Stomach smooth muscle (tissue), 2 donors: ENCODE data around the gene FAM174B.
"Not testable (repeated sequence)": the region's sequence is repeated elsewhere in the genome, so short reads cannot be mapped to it uniquely, and the experiment has no call there.

Source experiments
- H3K27ac ChIP-seq: one replicate; pipeline ENCODE4 v1.7.0; 2013; ENCODE audit warnings: mild to moderate bottlenecking, low read length, inconsistent platforms
- H3K27me3 ChIP-seq, 2 donors: one replicate each; pipeline ENCODE4 v1.7.0; 2013; ENCODE audit warnings: low read length in 2 of 2; ENCODE audit not compliant: insufficient read depth in 2 of 2, control insufficient read depth in 1 of 2
- H3K36me3 ChIP-seq, 2 donors: one replicate each; pipeline ENCODE4 v1.7.0; 2013; ENCODE audit warnings: low read length in 2 of 2; ENCODE audit not compliant: control insufficient read depth in 2 of 2, insufficient read depth in 2 of 2
- H3K4me1 ChIP-seq: one replicate; pipeline ENCODE4 v1.7.0; 2013; ENCODE audit warnings: low read length; ENCODE audit not compliant: control insufficient read depth, insufficient read depth
- H3K4me3 ChIP-seq, 2 donors: one replicate each; pipeline ENCODE4 v1.7.0; 2013; ENCODE audit warnings: low read length in 2 of 2
- H3K9ac ChIP-seq, 2 donors: one replicate each; pipeline ENCODE4 v1.7.0; 2013; ENCODE audit warnings: low read length in 2 of 2, mild to moderate bottlenecking in 1 of 2
- H3K9me3 ChIP-seq, 2 donors: one replicate each; pipeline ENCODE4 v1.7.0; 2013; ENCODE audit warnings: low read length in 2 of 2; ENCODE audit not compliant: control insufficient read depth in 2 of 2
- donor health status: healthy.
- donor health status: Pancreatic carcinoma.

FAM174B gene

DNA sequence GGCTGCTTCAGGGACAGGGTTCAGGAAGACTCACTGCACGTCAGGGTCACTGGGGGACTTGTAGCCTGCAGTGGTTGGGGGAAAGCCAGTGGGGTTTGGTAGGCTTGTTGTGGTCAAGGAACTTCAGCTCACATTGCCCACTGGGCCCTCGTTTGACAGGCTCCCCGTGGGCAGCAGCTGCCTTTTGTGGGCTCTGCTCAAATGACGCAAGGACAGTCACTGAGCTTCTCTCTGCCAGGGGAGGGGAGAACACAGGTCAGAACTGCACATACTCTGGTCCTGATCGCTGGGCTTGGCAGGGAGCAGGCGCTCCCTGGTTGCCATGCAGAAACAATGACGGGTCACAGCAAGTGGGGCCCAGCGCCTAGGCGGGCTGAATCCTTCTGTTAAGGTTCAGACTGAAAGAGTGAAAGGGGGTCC, 45.5 kb downstream of the FAM174B start:
- Histone ChIP-seq H3K4me3 (no peak overlapping the region), H3K27me3 (no peaks in the 10 kb centered on the region), H3K27ac (no peak overlapping the region), H3K9ac (no peak overlapping the region), H3K9me3 (no peaks in the 10 kb centered on the region), H3K36me3 (no peaks in the 10 kb centered on the region), H3K4me1 (peaks cover 7% of the 10 kb centered on the region)

DNA sequence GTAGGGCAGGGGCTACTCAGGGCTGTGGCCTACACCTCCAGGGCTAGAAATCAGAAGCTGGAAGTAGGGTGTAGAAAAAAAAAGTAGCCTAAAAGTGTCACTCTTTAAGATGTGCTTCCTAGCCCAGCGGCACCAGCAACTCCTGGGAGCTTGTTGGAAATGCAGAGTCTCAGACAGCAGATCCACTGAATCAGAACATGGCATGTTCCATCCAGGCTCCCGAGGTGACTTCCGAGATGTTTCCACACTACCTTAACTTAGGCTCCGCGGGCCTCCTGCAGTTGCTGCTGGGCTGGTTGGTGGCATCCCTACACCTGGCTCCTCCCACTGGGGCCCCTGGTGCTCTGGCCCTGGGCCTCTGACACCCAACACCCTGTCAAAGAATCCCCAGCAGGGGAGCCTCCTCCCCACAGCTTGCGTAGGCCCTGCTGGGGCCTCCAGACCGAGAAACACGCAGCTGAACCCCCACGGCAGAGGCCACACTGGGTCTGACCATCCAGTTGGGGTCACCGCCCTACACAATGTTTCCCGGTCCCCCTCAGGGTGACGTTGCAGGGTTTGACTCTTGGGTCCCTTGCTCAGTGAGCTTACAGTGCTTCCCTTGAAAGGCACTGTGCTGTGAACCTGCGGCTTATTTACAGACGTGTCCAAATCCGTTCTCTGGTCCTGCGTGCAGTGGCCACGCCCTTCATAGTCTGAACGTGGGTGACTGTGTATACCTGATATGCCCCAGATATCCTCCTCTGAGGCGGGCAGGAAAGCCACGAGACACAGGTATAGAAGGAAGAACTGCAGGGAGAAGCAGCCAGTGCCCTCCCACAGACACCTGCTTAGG, 46.5 kb downstream of the FAM174B start:
- Histone ChIP-seq H3K9me3 (no peaks in the 10 kb centered on the region), H3K9ac (no peak overlapping the region), H3K4me3 (no peak overlapping the region), H3K4me1 (peaks cover 7% of the 10 kb centered on the region), H3K27ac (no peak overlapping the region), H3K36me3 (no peaks in the 10 kb centered on the region), H3K27me3 (no peaks in the 10 kb centered on the region)

DNA sequence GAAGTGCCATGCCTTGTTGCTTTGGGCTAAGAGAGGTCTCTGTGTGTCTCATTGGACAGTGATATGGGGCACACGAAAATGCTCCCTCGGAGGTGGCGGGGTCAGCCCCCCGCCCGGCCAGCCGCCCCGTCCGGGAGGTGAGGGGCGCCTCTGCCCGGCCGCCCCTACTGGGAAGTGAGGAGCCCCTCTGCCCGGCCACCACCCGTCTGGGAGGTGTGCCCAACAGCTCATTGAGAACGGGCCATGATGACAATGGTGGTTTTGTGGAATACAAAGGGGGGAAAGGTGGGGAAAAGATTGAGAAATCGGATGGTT, 48.8 kb downstream of the FAM174B start:
- H3K27me3 ChIP-seq, H3K4me1 ChIP-seq, H3K36me3 ChIP-seq, H3K9ac ChIP-seq, H3K9me3 ChIP-seq, H3K27ac ChIP-seq, H3K4me3 ChIP-seq: not testable (repeated sequence)

DNA sequence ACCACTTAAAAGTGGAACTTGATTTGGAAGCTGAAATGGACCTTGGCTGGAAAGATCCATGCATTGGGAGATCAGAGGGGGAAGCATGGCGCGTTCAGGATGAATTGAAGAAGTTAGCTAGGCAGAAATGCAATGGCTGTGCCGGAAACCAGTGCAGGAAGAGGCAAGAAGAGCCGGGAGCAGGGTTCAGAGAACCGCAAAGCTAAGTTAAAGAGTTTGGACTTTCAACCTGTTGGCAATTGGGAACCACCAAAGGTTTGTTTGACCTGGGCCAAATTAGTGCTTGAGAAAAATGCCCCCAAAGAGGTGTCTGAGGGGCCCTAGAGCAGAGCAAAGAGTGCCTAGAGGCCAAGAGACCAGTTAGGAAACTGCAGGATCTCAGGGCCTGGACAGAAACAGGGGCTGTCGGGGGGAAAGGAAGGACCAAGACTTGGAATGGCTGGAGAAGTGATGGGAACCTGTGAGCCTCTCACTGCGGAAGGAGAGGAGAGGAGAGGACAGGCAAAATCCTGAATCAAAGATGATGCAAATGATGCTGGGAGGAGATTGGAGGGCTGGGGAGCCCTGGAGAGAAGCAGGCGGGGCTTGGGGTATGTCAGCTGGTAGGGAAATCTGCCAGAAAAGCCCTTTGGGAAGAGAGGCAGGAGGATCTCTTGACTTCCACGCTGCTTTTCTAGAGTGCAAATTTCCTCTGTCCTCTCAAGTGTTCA, 49.3 kb downstream of the FAM174B start:
- H3K27me3 ChIP-seq: no peaks in the 10 kb centered on the region
- no peak overlapping the region for H3K4me3 ChIP-seq
- no peaks in the 10 kb centered on the region for H3K36me3 ChIP-seq
- no peak overlapping the region for H3K27ac ChIP-seq
- no peak overlapping the region for H3K9ac ChIP-seq
- H3K4me1 ChIP-seq: no peaks in the 10 kb centered on the region
- no peaks in the 10 kb centered on the region for H3K9me3 ChIP-seq

DNA sequence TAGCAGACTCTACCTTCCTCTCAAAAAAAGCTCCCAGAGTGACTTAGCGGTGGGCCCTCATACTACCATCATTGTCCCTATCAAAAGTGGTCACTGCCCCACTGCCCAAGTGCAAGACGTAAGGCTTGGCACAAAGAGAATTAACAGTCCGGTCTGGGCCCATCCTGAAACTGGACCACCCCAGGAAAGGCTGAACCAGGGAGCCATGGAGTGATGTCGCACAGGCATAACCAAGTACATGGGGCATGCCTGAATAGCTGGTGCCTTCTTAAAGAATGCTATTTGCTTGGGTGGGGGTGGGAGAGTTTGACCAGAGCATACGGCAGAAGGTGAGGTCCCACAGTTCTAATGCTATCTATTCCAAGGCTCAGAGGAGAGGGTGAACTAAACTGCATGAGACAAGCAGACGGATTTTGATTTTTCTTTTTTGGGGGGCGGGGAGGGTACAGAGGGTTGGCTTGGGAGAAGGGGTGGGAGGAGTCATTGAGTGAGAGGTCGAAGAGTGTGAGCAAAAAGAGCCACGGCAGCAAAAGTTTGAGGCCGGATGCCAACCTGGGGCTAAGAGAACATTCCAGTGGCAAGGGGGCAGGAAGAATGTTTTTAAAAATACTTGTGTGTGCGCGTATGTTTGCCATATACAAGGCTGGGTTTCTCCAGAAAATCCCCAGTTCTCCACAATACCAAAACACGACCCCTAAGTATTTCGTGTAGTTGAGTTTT, 50.2 kb downstream of the FAM174B start:
- Histone ChIP-seq H3K4me3 (no peak overlapping the region), H3K27ac (no peak overlapping the region), H3K27me3 (no peaks in the 10 kb centered on the region), H3K9me3 (no peaks in the 10 kb centered on the region), H3K9ac (no peak overlapping the region), H3K36me3 (no peaks in the 10 kb centered on the region), H3K4me1 (no peaks in the 10 kb centered on the region)

DNA sequence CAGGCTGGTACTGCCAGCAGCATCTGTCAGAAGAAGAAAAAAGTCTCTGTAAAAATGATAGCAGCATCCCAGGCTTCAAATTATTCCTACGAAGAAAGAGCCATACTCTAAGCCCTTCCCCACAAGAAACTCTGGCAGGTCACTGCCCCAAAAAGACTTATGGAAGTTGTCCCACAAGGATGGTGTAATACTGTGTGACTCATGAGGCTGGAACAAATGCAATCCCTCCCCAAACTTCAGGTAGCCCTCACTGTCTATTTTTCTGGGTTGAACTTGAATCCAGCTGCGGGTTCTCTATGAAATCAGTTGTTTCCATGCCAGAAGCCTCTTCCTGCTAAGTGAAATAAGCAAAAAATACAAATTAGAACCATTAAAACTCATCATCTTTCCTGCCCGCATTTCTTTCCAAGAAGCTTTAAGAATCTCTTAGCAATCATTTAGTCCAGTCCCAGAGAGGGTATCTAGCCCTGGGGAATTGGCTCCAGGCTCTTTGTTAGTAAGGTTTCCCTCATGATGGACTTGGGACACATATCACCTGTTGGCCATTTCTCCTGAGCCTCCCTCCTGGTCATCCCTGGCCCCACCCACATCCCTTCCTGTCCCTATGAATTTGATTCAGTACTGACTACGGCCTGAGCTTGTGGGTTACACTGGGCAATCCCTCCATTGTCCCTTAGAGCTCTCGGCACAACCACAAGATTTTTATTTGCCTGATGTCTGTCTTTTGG, 51.7 kb downstream of the FAM174B start:
- no peak overlapping the region for H3K27ac ChIP-seq

DNA sequence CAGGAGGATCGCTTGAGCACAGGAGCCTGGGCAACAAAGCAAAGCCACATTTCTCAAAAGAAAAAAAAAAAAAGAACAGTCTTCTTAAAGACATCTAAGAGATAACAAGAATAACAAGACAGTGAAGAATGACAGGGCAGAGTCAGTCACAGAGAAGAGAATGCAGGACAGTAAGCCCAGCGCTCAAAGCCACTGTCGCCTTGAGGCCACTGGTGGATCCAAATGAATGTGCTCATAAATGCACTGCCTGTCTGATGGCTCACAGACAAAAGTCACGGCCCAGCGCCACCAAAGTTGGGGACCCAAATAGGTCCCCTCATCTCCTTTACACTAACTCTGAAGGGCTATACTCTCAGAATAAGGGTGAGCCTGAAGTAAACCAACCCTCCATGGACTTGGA, 52.3 kb downstream of the FAM174B start:
- Histone ChIP-seq H3K4me3 (no peak overlapping the region), H3K9me3 (no peaks in the 10 kb centered on the region), H3K27ac (no peak overlapping the region), H3K27me3 (no peaks in the 10 kb centered on the region), H3K9ac (no peak overlapping the region), H3K4me1 (no peaks in the 10 kb centered on the region), H3K36me3 (no peaks in the 10 kb centered on the region)

More for the DNA sequence above, 51.7 kb downstream of the FAM174B start:
- Histone ChIP-seq H3K27me3 (no peaks in the 10 kb centered on the region), H3K4me3 (no peak overlapping the region), H3K4me1 (no peaks in the 10 kb centered on the region), H3K36me3 (no peaks in the 10 kb centered on the region), H3K9me3 (no peaks in the 10 kb centered on the region), H3K9ac (no peak overlapping the region)

DNA sequence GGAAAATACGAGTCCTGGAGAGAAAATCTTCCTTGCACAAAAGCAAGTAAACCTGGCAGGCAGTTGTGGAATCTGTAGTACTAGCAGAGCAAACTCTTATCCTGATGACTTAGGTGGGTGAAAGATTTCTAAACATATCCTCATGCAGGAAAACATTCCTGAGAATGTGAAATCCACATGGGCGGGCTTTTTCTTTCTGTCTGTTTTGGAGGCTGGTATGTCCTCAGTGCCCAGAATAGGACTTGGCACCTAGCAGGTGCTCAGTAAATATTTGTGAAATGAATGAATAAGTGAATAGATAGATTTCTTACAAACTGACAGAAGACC, 53.3 kb downstream of the FAM174B start:
- no peak overlapping the region for H3K4me3 ChIP-seq
- no peaks in the 10 kb centered on the region for H3K9me3 ChIP-seq
- no peak overlapping the region for H3K27ac ChIP-seq
- no peaks in the 10 kb centered on the region for H3K4me1 ChIP-seq
- H3K9ac ChIP-seq: no peak overlapping the region
- H3K27me3 ChIP-seq: no peaks in the 10 kb centered on the region
- H3K36me3 ChIP-seq: no peaks in the 10 kb centered on the region

DNA sequence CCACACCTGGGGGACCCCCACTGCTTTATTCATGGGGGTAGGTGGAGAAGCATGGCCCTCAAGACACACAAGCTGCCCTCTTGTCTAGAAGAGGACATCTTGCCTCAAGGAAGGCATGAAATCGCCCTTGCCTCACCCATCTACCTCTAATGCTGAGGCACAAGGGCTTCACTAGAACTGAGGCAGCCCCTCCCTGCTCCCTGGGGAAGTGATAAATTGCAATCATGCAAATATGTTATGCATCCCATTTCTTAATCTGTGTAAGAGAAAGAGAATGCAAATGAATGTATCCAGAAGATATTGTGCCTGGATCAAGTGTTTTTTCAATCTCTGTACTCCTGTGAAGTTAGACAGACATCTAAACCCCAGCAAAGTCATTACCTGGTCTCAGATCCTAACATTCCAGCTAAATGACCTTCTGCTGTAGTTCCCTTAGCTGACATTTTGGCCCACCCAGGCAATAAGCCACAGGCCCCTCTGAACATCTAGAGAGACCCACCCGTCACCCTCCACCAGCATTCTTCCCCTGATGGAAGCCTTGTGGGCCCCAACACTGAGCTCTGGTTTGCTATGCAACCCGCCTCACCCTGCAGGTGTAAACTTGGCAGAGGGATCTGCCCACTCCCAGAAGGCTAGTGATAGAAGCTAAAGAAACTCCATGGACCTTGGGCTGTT, 53.8 kb downstream of the FAM174B start:
- Histone ChIP-seq H3K9me3 (no peaks in the 10 kb centered on the region), H3K9ac (no peak overlapping the region), H3K4me3 (no peak overlapping the region), H3K4me1 (no peaks in the 10 kb centered on the region), H3K27me3 (no peaks in the 10 kb centered on the region), H3K36me3 (no peaks in the 10 kb centered on the region), H3K27ac (no peak overlapping the region)

DNA sequence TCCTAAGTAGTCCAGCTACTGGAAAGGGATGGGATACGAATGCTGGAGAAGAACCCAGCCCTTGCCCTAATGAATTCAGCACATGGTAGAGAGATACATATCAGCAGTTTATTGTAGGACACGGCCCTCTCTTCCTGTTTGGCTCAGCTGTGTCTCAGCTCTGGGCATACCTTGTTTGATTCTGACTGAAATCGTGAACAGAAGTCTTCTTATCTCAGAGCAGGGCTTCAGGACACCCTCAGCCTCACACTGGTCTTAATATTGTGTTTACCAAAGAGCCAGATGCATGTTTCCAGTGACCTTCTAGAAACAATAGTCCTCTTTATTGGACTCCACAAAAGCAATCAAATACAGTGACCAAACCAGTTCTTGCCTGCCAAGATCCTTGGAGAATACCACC, 54.7 kb downstream of the FAM174B start:
- H3K36me3 ChIP-seq: no peaks in the 10 kb centered on the region
- no peak overlapping the region for H3K9ac ChIP-seq
- H3K4me3 ChIP-seq: no peak overlapping the region
- no peaks in the 10 kb centered on the region for H3K9me3 ChIP-seq
- no peaks in the 10 kb centered on the region for H3K27me3 ChIP-seq
- H3K27ac ChIP-seq: no peak overlapping the region
- H3K4me1 ChIP-seq: no peaks in the 10 kb centered on the region
